GM12892 (cell line): ENCODE results near the gene TFG.

Experiments used
- DNase-seq: peaks from one replicate; pipeline ENCODE4 v3.0.0; 2011; ENCODE audit not compliant: insufficient read length
- FAIRE-seq: peaks from 2 replicates; lab custom pipeline; 2011; peaks lifted over from hg19 to GRCh38; lab: Jason Lieb, UNC
- POLR2A ChIP-seq: IDR thresholded peaks from 2 replicates; pipeline ENCODE4 v1.6.1; 2011; ENCODE audit warnings: low read depth, low read length, control low read depth
- POLR2AphosphoS5 ChIP-seq: IDR thresholded peaks from 2 replicates; pipeline ENCODE4 v1.6.1; 2011; ENCODE audit warnings: low read depth, low read length, control low read depth
- TAF1 ChIP-seq: IDR thresholded peaks from 2 replicates; pipeline ENCODE4 v1.6.1; 2011; ENCODE audit warnings: low read depth, mild to moderate bottlenecking, control low read depth, low read length, borderline replicate concordance

TFG gene

GRCh38 chr3:100765437-100765975, 56.2 kb downstream of the TFG start:
- DNase-seq (no peak), FAIRE-seq (no peak)
- TF ChIP-seq TAF1, result no peak
- no peak for TF ChIP-seq POLR2A
- no peak for TF ChIP-seq POLR2AphosphoS5

- FAIRE-seq (no peak), DNase-seq (no peak)
- TF ChIP-seq POLR2A, result no peak
- no peak for TF ChIP-seq TAF1
- TF ChIP-seq POLR2AphosphoS5, result no peak
These were observed 56.8 kb downstream of the TFG start for GRCh38 chr3:100766069-100766468.

GRCh38 chr3:100769693-100770092, 60.4 kb downstream of the TFG start:
- FAIRE-seq (no peak), DNase-seq (no peak)
- TF ChIP-seq POLR2A (no peak), TAF1 (no peak), POLR2AphosphoS5 (no peak)

- TF ChIP-seq TAF1 (no peak), POLR2AphosphoS5 (no peak), POLR2A (no peak)
- DNase-seq (no peak), FAIRE-seq (no peak)
These were observed 65.9 kb downstream of the TFG start for GRCh38 chr3:100775226-100775625.

GRCh38 chr3:100775669-100776068, 66.4 kb downstream of the TFG start:
- no peak for TF ChIP-seq POLR2AphosphoS5
- TF ChIP-seq TAF1, result no peak
- no peak for TF ChIP-seq POLR2A
- no peak for DNase-seq
- no peak for FAIRE-seq

- DNase-seq, result no peak
- TF ChIP-seq POLR2A, result no peak
- TF ChIP-seq POLR2AphosphoS5, result no peak
- TF ChIP-seq TAF1, result no peak
- FAIRE-seq, result no peak
These were observed 66.9 kb downstream of the TFG start for GRCh38 chr3:100776097-100776729.

- no peak for FAIRE-seq
- DNase-seq, result no peak
- TF ChIP-seq POLR2A (no peak), TAF1 (no peak), POLR2AphosphoS5 (no peak)
These were observed 67.5 kb downstream of the TFG start for GRCh38 chr3:100776746-100777145.

GRCh38 chr3:100777271-100777670, 68.0 kb downstream of the TFG start:
- FAIRE-seq (no peak), DNase-seq (no peak)
- TF ChIP-seq TAF1, result no peak
- no peak for TF ChIP-seq POLR2AphosphoS5
- TF ChIP-seq POLR2A, result no peak

GRCh38 chr3:100779480-100779879, 70.2 kb downstream of the TFG start:
- DNase-seq (no peak), FAIRE-seq (no peak)
- TF ChIP-seq POLR2AphosphoS5 (no peak), POLR2A (no peak)

GRCh38 chr3:100780071-100780622, 70.9 kb downstream of the TFG start:
- FAIRE-seq, result no peak
- DNase-seq, result no peak
- TF ChIP-seq POLR2A, result no peak
- no peak for TF ChIP-seq TAF1
- no peak for TF ChIP-seq POLR2AphosphoS5

GRCh38 chr3:100781301-100781700, 72.0 kb downstream of the TFG start:
- TF ChIP-seq POLR2A (no peak), POLR2AphosphoS5 (no peak), TAF1 (no peak)
- no peak for FAIRE-seq
- DNase-seq, result no peak

GRCh38 chr3:100782348-100782747, 73.1 kb downstream of the TFG start:
- TF ChIP-seq POLR2A, result no peak
- no peak for FAIRE-seq

GRCh38 chr3:100782906-100783305, 73.6 kb downstream of the TFG start:
- DNase-seq (no peak), FAIRE-seq (no peak)

More at GRCh38 chr3:100782348-100782747, 73.1 kb downstream of the TFG start:
- DNase-seq, result no peak

More at GRCh38 chr3:100782906-100783305, 73.6 kb downstream of the TFG start:
- TF ChIP-seq POLR2AphosphoS5, result no peak
- no peak for TF ChIP-seq POLR2A
- no peak for TF ChIP-seq TAF1
